Smooth muscle cell (in vitro differentiated cells): ENCODE measurements around the gene LSG1. TPM values are rescaled to one million over a fixed set of nuclear protein-coding genes. Genes with fewer than 3 reads are reported as not detected.

Source experiments
- DNase-seq: peaks from one replicate; lab custom pipeline; 2025; ENCODE audit not compliant: unreplicated experiment; lab: John Stamatoyannopoulos, UW
- H2AFZ ChIP-seq: fragments of 200-600 bp; sonication (generic); 2 replicates; pipeline ENCODE4 v1.6.0; 2016; ENCODE audit warnings: antibody characterized with exemption, low read depth, mild to moderate bottlenecking
- H3F3A ChIP-seq: fragments of 200-600 bp; sonication (generic); 2 replicates; pipeline ENCODE4 v1.6.0; 2017; ENCODE audit warnings: antibody characterized with exemption, low read depth
- H3K27ac ChIP-seq: fragments of 200-600 bp; sonication (generic); 2 replicates; pipeline ENCODE4 v1.5.1; 2016; ENCODE audit warnings: low read depth, mild to moderate bottlenecking
- H3K27me3 ChIP-seq: fragments of 200-600 bp; sonication (generic); 2 replicates; pipeline ENCODE4 v1.6.1; 2016; ENCODE audit warnings: low read depth, mild to moderate bottlenecking
- H3K36me3 ChIP-seq: fragments of 200-600 bp; sonication (generic); 2 replicates; pipeline ENCODE4 v1.5.1; 2016; ENCODE audit warnings: low read depth
- H3K4me1 ChIP-seq: fragments of 200-600 bp; sonication (generic); 2 replicates; pipeline ENCODE4 v1.5.1; 2016; ENCODE audit warnings: low read depth
- H3K4me2 ChIP-seq: fragments of 200-600 bp; sonication (generic); 2 replicates; pipeline ENCODE4 v1.6.0; 2016; ENCODE audit warnings: mild to moderate bottlenecking
- H3K4me3 ChIP-seq: fragments of 200-600 bp; sonication (generic); 2 replicates; pipeline ENCODE4 v1.5.1; 2016; ENCODE audit warnings: mild to moderate bottlenecking
- H3K79me2 ChIP-seq: fragments of 200-600 bp; sonication (generic); 2 replicates; pipeline ENCODE4 v1.6.0; 2016; ENCODE audit warnings: low read depth, mild to moderate bottlenecking
- H3K9ac ChIP-seq: fragments of 200-600 bp; sonication (generic); 2 replicates; pipeline ENCODE4 v1.6.0; 2016; ENCODE audit warnings: low read depth
- H3K9me3 ChIP-seq: fragments of 200-600 bp; sonication (generic); replicated peaks from 2 replicates; pipeline ENCODE4 v1.5.1; 2016; ENCODE audit warnings: low read depth
- H4K20me1 ChIP-seq: fragments of 200-600 bp; sonication (generic); 2 replicates; pipeline ENCODE4 v1.6.0; 2016; ENCODE audit warnings: low read depth
- WGBS: methylation state at CpG from one replicate; pipeline ENCODE4 v1.1.7; 2016; ENCODE audit warnings: low lambda C conversion rate; 5-methylcytosine and 5-hydroxymethylcytosine counted together
- polyA plus RNA-seq: library from polyadenylated mRNA; unstranded; fragments of >200 nt; fragmentation: Nextera tagmentation; extraction: Ambion mirVana; gene quantifications from 2 replicates; pipeline ENCODE4 v1.2.1, GENCODE V29; 2016
- total RNA-seq: library from RNA; depleted of rRNA; stranded (reverse); fragments of >200 nt; gene quantifications from 2 replicates; pipeline ENCODE4 v1.2.3, GENCODE V29; 2014
- TF ChIP-seq, protein P1 (sequence below): fragments of 200-600 bp; sonication (generic); IDR thresholded peaks from 2 replicates; pipeline ENCODE4 v1.5.1; 2017; ENCODE audit warnings: borderline replicate concordance, mild to moderate bottlenecking, antibody characterized with exemption; ENCODE audit not compliant: insufficient read depth, poor library complexity, severe bottlenecking

The LSG1 gene
- total and polyA plus RNA-seq, 2 experiments from 2014 or later = 14.0 to 29.1 TPM

DNA sequence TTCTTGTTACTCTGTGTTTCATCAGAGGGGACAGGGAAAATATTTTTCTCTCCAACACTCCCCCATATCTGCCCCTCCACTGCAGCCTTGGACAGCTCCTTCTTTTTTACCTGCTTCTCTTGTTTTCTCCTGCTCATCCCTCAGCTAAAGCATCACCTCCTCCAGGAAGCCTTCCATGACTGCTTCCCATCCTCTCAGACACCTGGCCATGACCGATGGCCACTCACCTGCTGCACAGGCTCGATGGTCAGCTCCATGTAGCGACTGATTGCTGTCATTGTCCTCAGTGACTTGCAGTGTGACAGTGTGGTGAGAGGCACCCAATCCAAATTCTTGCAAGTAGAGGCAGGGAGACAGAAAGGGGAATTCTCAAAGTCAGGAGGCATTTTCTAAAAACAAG lies 61.3 kb downstream of the LSG1 start:
- H3K27ac ChIP-seq = no peak overlapping the region
- DNase-seq = no peak
- no peak overlapping the region for H3K4me2 ChIP-seq
- no peaks in the 10 kb centered on the region for H3K79me2 ChIP-seq
- H3F3A ChIP-seq = no peaks in the 10 kb centered on the region
- H3K36me3 ChIP-seq = no peaks in the 10 kb centered on the region
- H3K4me1 ChIP-seq = no peaks in the 10 kb centered on the region
- no peak overlapping the region for H2AFZ ChIP-seq
- H3K9me3 ChIP-seq = no peaks in the 10 kb centered on the region
- H4K20me1 ChIP-seq = no peaks in the 10 kb centered on the region
- TF ChIP-seq, protein P1, sequence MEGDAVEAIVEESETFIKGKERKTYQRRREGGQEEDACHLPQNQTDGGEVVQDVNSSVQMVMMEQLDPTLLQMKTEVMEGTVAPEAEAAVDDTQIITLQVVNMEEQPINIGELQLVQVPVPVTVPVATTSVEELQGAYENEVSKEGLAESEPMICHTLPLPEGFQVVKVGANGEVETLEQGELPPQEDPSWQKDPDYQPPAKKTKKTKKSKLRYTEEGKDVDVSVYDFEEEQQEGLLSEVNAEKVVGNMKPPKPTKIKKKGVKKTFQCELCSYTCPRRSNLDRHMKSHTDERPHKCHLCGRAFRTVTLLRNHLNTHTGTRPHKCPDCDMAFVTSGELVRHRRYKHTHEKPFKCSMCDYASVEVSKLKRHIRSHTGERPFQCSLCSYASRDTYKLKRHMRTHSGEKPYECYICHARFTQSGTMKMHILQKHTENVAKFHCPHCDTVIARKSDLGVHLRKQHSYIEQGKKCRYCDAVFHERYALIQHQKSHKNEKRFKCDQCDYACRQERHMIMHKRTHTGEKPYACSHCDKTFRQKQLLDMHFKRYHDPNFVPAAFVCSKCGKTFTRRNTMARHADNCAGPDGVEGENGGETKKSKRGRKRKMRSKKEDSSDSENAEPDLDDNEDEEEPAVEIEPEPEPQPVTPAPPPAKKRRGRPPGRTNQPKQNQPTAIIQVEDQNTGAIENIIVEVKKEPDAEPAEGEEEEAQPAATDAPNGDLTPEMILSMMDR = no peak
- no peak overlapping the region for H3K4me3 ChIP-seq
- no peaks in the 10 kb centered on the region for H3K27me3 ChIP-seq
- H3K9ac ChIP-seq = no peak overlapping the region
- WGBS = 96% methylated on average over 3 of the region's 3 CpGs

DNA sequence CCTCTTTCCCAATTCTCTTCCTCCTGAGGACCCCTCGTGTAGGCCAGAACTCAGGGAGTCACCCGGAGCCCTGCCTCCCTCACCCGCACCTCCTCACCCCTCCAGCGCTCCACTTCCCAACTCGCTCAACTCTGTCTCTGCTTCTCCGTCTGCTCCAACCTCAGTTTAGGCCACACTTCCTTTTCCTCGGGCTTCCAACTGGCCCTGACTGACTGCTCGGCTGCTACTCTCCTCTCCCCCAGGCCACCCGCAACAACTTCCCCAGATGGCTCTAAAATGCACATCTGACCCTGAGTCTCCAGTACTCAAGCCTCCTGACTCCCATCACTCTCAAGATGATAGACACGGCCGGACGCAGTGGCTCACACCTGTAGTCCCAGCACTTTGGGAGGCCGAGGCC lies 62.4 kb downstream of the LSG1 start:
- Histone ChIP-seq H3K27me3 (no peaks in the 10 kb centered on the region), H3K27ac (no peak overlapping the region), H3K79me2 (no peaks in the 10 kb centered on the region), H3K4me2 (no peak overlapping the region), H3K4me1 (no peaks in the 10 kb centered on the region), H3K4me3 (no peak overlapping the region), H3K9me3 (no peaks in the 10 kb centered on the region), H2AFZ (no peak overlapping the region), H4K20me1 (no peaks in the 10 kb centered on the region), H3F3A (no peaks in the 10 kb centered on the region), H3K36me3 (no peaks in the 10 kb centered on the region), H3K9ac (no peak overlapping the region)
- TF ChIP-seq, protein P1 = no peak
- 98% methylated on average over 13 of the region's 13 CpGs for WGBS
- no peak for DNase-seq

DNA sequence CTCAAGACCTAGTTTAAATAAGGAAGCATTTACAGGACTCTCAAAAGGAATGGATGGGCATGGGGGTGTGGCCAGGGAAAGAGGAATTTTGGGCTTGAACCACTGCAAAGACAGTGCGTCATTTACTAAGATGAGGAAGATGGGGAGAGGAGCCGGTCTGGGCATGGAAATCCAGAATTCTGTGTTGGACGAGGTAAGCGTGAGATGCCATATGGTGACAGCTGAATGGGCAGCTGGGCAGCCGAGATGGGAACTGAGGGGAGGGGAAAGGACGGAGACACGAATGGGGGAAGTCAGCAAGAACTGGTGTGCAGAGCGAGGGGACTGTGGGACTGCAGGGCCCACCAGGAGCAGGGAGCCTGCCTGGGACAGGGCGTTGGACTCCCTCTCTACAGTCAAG lies 63.0 kb downstream of the LSG1 start:
- Histone ChIP-seq H3K9me3 (no peaks in the 10 kb centered on the region), H3K79me2 (no peaks in the 10 kb centered on the region), H3F3A (no peaks in the 10 kb centered on the region), H2AFZ (no peak overlapping the region), H3K9ac (no peak overlapping the region), H3K4me2 (no peak overlapping the region), H3K36me3 (no peaks in the 10 kb centered on the region), H3K4me3 (no peak overlapping the region), H3K4me1 (no peaks in the 10 kb centered on the region), H3K27ac (no peak overlapping the region), H3K27me3 (no peaks in the 10 kb centered on the region), H4K20me1 (no peaks in the 10 kb centered on the region)
- DNase-seq = no peak
- WGBS = 94% methylated on average over 9 of the region's 9 CpGs
- TF ChIP-seq, protein P1 = no peak

DNA sequence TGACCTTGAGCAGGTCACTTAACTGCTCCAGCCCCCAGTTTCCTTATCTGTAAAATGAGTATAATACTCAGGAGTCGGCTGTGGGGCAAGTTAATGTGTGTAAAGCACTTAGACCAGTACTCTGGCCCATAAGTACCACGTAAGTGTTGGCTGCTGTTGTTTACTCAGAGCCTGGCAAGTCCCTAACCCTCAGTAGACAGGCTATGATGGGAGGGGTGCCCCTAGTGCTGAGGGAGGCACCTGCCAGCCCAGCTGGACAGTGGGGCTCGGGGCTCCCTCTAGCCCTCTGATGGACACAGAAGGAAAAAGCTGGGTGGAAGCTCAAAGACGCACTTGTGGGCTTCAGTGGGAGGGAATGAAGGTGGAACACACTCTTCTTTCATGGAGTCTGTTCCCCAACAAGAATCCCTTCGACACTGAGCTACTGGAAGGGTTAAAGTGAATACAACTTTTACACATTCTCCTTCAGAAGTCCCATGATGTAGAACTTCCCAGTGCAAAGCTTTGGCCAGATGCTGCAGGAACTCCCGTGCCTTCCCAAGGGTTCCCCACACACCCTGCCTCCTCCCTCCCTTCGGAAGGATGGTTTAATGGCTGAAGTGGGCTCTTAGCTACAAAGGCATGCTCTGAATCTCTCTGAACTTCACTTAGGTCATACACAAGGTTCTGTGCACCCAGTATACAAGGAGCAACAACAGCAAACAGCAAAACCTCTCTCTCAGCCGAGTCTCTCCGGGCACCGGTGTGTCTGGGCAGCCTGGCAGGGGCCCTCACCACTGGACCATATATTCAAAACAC lies 64.2 kb downstream of the LSG1 start:
- Histone ChIP-seq H3K27ac (no peak overlapping the region), H3F3A (no peaks in the 10 kb centered on the region), H4K20me1 (no peaks in the 10 kb centered on the region), H3K36me3 (no peaks in the 10 kb centered on the region), H3K4me1 (no peaks in the 10 kb centered on the region), H3K9me3 (no peaks in the 10 kb centered on the region), H3K4me3 (no peak overlapping the region), H3K27me3 (no peaks in the 10 kb centered on the region), H2AFZ (no peak overlapping the region), H3K79me2 (no peaks in the 10 kb centered on the region), H3K4me2 (no peak overlapping the region), H3K9ac (no peak overlapping the region)
- no peak for DNase-seq
- TF ChIP-seq, protein P1 = no peak
- 92% methylated on average over 10 of the region's 10 CpGs for WGBS
